Measurements from ENCODE around the gene MYH11. TPM values are rescaled to one million over a fixed set of nuclear protein-coding genes. Genes with fewer than 3 reads are reported as not detected.

MYH11 gene
- total RNA-seq, 4 donors from 2014 or later, result 13.7 to 139 (median 39.0) TPM

GRCh38 chr16:15788846-15789239 lies 68.0 kb downstream of the MYH11 start:
- 65 to 73% methylated on average over 2 of the region's 2 CpGs for WGBS, 2 donors
- DNase-seq (ENCODE audit: low spot score in 2 of 2), result no peak
- H3K4me3 ChIP-seq (ENCODE audit: low read depth, poor library complexity, severe bottlenecking), result no peak overlapping the region
- intact Hi-C loops (cut with DNase I; ENCODE audit: low total_unique reads), result no loop called here
- no peak for TF ChIP-seq CTCF (IDR thresholded peaks at IDR 0.05)

GRCh38 chr16:15786501-15786900 lies 70.3 kb downstream of the MYH11 start:
- intact Hi-C loops (cut with DNase I; ENCODE audit: low total_unique reads), result no loop called here
- 92 to 93% methylated on average over 11 of the region's 11 CpGs for WGBS, 2 donors

GRCh38 chr16:15785386-15786059 lies 71.3 kb downstream of the MYH11 start:
- TF ChIP-seq CTCF (IDR thresholded peaks at IDR 0.05) (no peak), POLR2A (IDR thresholded peaks at IDR 0.05) (no peak)
- no peak overlapping the region for H3K4me3 ChIP-seq (ENCODE audit: low read depth, poor library complexity, severe bottlenecking)
- WGBS, 2 donors, result 83 to 86% methylated on average over 14 of the region's 14 CpGs
- intact Hi-C loops (cut with DNase I; ENCODE audit: low total_unique reads), result no loop called here
- no peak for DNase-seq (ENCODE audit: low spot score in 2 of 2)

More at GRCh38 chr16:15786501-15786900, 70.3 kb downstream of the MYH11 start:
- no peak overlapping the region for H3K4me3 ChIP-seq (ENCODE audit: low read depth, poor library complexity, severe bottlenecking)
- DNase-seq (ENCODE audit: low spot score in 2 of 2), result no peak
- no peak for TF ChIP-seq CTCF (IDR thresholded peaks at IDR 0.05)
- TF ChIP-seq POLR2A (IDR thresholded peaks at IDR 0.05), result no peak

- TF ChIP-seq POLR2A (IDR thresholded peaks at IDR 0.05), result no peak
- TF ChIP-seq CTCF (IDR thresholded peaks at IDR 0.05), result no peak
- H3K4me3 ChIP-seq (ENCODE audit: low read depth, poor library complexity, severe bottlenecking), result no peak overlapping the region
- DNase-seq (ENCODE audit: low spot score in 2 of 2), result no peak
- WGBS, 2 donors, result 93 to 95% methylated on average over 10 of the region's 10 CpGs
- intact Hi-C loops (cut with DNase I; ENCODE audit: low total_unique reads), result no loop called here
These were observed 72.8 kb downstream of the MYH11 start for GRCh38 chr16:15783985-15784384.

GRCh38 chr16:15782573-15783365 lies 74.1 kb downstream of the MYH11 start:
- TF ChIP-seq CTCF (IDR thresholded peaks at IDR 0.05) (no peak), POLR2A (IDR thresholded peaks at IDR 0.05) (no peak)
- intact Hi-C loops (cut with DNase I; ENCODE audit: low total_unique reads), result no loop called here
- no peak for DNase-seq (ENCODE audit: low spot score in 2 of 2)
- WGBS, 2 donors, result 69 to 74% methylated on average over 13 of the region's 13 CpGs
- no peak overlapping the region for H3K4me3 ChIP-seq (ENCODE audit: low read depth, poor library complexity, severe bottlenecking)

All from lower leg skin (tissue), 4 donors.